GM19035 (cell line): ENCODE measurements around the gene GSTA2.
"Not testable (repeated sequence)": the region's sequence is repeated elsewhere in the genome, so short reads cannot be mapped to it uniquely, and the experiment has no call there.

Experiments used
- ATAC-seq: cut with Tn5 transposase; IDR thresholded peaks from one replicate; pipeline ENCODE4 v1.9.1; 2021; ENCODE audit not compliant: unreplicated experiment

Gene GSTA2

GRCh38 chr6:52760105-52760765, 3.0 kb downstream of the GSTA2 start:
- no peak for ATAC-seq

- ATAC-seq = no peak
Measured at GRCh38 chr6:52759085-52759484, 4.2 kb downstream of the GSTA2 start.

- ATAC-seq = not testable (repeated sequence)
Measured at GRCh38 chr6:52757651-52758338, 5.5 kb downstream of the GSTA2 start.

GRCh38 chr6:52754443-52754842, 8.8 kb downstream of the GSTA2 start:
- no peak for ATAC-seq

GRCh38 chr6:52753137-52753536, 10.1 kb downstream of the GSTA2 start:
- not testable (repeated sequence) for ATAC-seq

- no peak for ATAC-seq
Measured at GRCh38 chr6:52752310-52752709, 11.0 kb downstream of the GSTA2 start.

GRCh38 chr6:52749556-52750152, 13.6 kb downstream of the GSTA2 start:
- ATAC-seq = no peak

- not testable (repeated sequence) for ATAC-seq
Measured at GRCh38 chr6:52747301-52747700, 16.0 kb downstream of the GSTA2 start.

GRCh38 chr6:52746213-52746612, 17.1 kb downstream of the GSTA2 start:
- no peak for ATAC-seq

GRCh38 chr6:52745764-52746201, 17.5 kb downstream of the GSTA2 start:
- ATAC-seq = no peak

- ATAC-seq = no peak
Measured at GRCh38 chr6:52741872-52742271, 21.4 kb downstream of the GSTA2 start.

GRCh38 chr6:52739627-52740026, 23.6 kb downstream of the GSTA2 start:
- no peak for ATAC-seq

GRCh38 chr6:52739134-52739533, 24.1 kb downstream of the GSTA2 start:
- no peak for ATAC-seq

- ATAC-seq = no peak
Measured at GRCh38 chr6:52736145-52736544, 27.1 kb downstream of the GSTA2 start.

GRCh38 chr6:52735071-52735470, 28.2 kb downstream of the GSTA2 start:
- ATAC-seq = no peak

GRCh38 chr6:52734072-52734471, 29.2 kb downstream of the GSTA2 start:
- no peak for ATAC-seq

GRCh38 chr6:52733172-52733571, 30.1 kb downstream of the GSTA2 start:
- ATAC-seq = no peak

GRCh38 chr6:52731719-52732118, 31.6 kb downstream of the GSTA2 start:
- no peak for ATAC-seq

GRCh38 chr6:52729576-52729975, 33.7 kb downstream of the GSTA2 start:
- ATAC-seq = no peak

GRCh38 chr6:52728394-52728793, 34.9 kb downstream of the GSTA2 start:
- ATAC-seq = no peak

GRCh38 chr6:52727908-52728307, 35.4 kb downstream of the GSTA2 start:
- ATAC-seq = no peak
